Measurements from ENCODE around the gene MTCH2.

Gene MTCH2

GRCh38 chr11:47589118-47589517 is 53.2 kb downstream of the MTCH2 start:
- no peak for DNase-seq

GRCh38 chr11:47587723-47588326 is 54.5 kb downstream of the MTCH2 start:
- DNase-seq, result no peak

GRCh38 chr11:47587039-47587716 is 55.2 kb downstream of the MTCH2 start:
- no peak for DNase-seq

GRCh38 chr11:47586098-47586855 is 56.1 kb downstream of the MTCH2 start, which contains the start of gene FAM180B:
TSS of gene FAM180B (plus strand) at chr11:47586678. CDS start at chr11:47586769, 91 bp downstream.
- DNase-seq, result no peak

- no peak for DNase-seq
Measured at GRCh38 chr11:47583844-47584243, 58.5 kb downstream of the MTCH2 start.

GRCh38 chr11:47578524-47579494 is 63.5 kb downstream of the MTCH2 start, which contains the start of the genes KBTBD4 and NDUFS3:
TSS of gene KBTBD4 (minus strand) at chr11:47578970. CDS start at chr11:47578951, 19 bp downstream.
TSS of gene NDUFS3 (plus strand) at chr11:47579074. CDS start at chr11:47579092, 18 bp downstream.
- DNase-seq, result peak; percentile 68

- no peak for DNase-seq
Measured at GRCh38 chr11:47577460-47578041, 64.8 kb downstream of the MTCH2 start.

- no peak for DNase-seq
Measured at GRCh38 chr11:47573321-47573720, 69.0 kb downstream of the MTCH2 start.

GRCh38 chr11:47572715-47573255 is 69.6 kb downstream of the MTCH2 start:
- no peak for DNase-seq

- no peak for DNase-seq
Measured at GRCh38 chr11:47571895-47572294, 70.5 kb downstream of the MTCH2 start.

- no peak for DNase-seq
Measured at GRCh38 chr11:47571357-47571729, 71.0 kb downstream of the MTCH2 start.

- DNase-seq, result no peak
Measured at GRCh38 chr11:47570651-47571356, 71.6 kb downstream of the MTCH2 start.

GRCh38 chr11:47569646-47570045 is 72.7 kb downstream of the MTCH2 start:
- DNase-seq, result no peak

Data from NK-92 treated with Interleukin-12 subunit alpha and Interleukin-12 subunit beta, amount 100 ng/mL, for 24 hours (cell line).